SW480 (cell line): ENCODE measurements around the gene MACROH2A1.
A peak's percentile ranks its signal among the peaks of the same experiment; 100 is the strongest.

Experiments
- DNase-seq: peaks from one replicate; pipeline ENCODE4 v3.0.0-alpha.2; 2016; ENCODE audit warnings: low spot score

Gene MACROH2A1

DNA sequence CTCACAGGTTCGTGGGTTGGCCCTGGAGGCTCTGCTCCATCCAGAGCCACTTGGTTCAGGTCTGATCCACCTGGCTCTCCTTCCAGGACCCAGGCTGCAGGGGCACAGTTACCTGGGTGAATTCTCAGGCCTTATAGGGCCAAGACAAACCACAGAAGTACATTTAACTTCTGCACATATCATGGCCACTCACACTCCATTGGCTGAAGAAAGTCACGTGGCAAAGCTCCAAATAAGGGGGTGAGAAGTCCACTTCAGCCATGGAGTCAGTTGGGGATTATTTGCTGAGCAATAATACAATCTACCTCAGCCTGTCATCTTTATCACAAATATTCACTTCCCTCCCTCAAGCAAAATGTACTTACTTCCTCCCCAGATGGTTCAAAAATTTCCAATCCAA, 83.6 kb downstream of the MACROH2A1 start:
- no peak for DNase-seq

DNA sequence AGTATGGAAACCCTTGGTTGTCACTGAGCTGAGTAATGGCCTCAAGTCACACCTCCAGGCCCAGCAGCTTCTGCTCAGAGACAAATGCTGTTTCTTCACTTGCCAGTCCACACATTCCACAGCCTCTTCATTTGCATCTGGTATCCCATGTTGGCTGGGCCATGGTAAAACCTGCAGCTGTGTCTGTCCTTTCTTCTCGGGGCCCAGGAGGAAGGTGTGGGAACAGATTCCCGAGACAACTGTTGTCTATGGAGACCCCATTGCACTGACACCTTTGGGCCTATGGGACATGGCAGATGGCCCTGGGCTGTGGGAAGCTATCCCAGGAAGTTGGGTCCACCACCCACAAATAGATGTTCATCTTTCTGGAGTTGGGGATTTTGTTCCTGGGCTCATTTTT, 85.1 kb downstream of the MACROH2A1 start:
- DNase-seq: no peak

DNA sequence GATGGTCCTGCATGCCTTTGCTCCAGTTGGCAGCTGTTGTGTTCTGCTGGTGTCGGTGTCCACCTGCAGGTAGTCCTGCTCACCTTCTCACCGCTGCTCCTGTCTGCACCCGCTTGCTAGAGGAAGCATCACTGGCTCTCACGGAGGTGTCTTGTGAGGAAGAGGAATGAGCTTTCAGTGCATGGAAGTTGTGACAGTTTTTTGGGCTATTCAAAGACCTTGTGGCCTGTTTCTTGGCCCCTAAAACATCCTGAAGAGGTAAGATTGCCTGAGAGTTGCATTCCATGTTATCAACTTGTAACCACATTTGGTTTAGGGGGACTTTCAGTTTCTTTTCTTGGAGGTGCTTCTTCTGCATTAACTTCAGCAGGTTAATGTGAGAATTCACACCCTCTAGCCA, 85.6 kb downstream of the MACROH2A1 start:
- no peak for DNase-seq

DNA sequence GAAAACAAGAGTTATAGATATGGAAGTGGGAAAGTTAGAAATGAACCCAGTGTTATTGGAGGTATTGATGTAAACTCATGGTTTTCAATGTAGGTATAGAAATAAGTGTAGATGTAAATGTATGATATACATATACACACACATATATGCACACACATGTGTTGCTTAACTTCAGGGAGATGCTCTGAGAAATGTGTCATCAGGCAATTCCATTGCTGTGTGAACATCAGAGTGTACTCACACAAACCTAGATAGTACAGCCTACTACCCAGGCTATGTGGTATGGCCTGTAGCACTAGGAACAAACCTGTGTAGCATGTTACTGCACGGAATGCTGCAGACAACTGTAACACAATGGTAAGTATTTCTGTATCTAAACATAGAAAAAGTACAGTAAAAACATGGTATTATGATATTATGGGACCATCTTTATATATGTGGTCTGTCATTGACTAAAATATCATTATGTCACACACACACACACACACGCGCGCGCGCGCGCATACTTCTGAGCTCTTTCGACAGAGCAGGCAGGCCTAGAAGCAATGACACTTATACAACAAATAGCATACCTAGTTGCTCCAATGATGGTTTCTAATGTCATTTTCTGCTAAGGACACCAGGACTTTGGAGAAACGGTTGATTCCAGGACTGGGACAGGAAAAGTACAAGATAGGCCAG, 86.6 kb downstream of the MACROH2A1 start:
- DNase-seq: no peak

DNA sequence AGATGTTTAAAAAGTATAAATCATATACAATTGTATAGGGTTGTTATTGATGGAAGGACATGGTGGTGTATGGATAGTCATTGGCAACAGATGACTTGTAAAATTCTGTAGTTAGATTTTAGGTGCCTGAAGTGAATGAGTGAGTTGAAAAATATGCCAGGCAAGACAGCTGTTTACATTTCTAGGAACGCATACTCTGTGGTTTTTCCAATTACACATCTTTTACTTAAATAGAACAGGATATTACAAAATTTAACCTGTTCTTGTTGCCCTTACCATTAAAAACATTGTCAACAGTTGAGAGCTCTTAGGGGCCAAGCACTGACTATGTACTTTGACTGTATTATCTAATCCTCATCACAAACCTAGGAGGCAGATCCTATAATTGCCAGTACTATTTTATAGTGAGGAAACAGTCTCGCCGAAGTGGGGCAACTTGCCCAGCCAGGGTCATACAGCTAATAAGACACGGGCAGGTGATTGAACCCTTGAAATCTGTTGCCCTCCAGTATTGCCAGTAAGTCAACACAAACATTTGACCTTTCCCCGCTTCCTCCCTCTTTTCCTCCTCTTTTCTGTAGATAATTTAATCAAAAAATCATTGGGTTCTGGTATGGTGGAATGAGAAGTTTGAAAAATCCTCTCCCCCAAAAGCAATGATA, 88.6 kb downstream of the MACROH2A1 start:
- no peak for DNase-seq

DNA sequence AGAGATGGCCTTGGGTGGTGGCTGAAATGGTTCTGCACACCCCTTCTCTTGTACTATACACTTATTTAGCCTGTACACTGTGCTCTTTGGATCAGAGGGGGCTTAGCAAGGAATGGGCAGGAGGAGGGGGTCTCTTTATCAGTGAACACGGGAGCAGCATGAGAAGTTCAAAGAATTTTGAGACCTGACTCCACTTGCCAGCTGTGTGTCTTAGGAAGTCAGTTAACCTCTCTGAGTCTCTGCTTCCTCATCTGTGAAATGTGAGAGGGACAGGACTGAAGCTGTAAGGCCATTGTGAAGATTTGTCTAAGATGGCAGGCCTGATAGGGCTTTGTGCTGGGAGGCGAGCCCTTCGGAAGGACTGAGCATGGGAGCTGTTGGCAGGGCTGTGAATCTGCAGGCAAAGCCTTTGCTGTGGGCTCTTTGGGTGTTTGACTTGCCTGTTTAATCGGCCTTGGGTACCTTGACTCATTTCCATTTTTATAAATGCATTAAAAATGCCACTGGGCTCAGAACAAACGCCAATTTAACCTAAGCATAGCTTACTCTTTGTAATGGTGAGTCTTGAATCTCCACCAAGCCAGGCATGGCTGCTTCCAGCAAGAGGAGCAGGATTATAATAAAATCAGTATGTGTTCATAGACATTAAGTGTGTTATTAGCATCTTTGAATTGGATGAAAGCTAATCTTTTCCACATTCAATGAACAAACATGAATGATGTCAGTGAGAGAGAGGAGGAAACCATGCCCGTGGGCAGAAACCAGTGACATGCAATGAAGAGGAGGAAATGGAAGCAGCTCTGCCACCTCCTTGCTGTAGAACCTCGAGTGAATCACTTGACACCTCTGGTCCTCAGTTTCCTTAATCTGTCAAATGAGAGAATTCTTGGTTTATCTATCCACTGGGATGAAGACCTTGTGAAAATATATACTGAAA, 89.4 kb downstream of the MACROH2A1 start:
- DNase-seq: no peak

DNA sequence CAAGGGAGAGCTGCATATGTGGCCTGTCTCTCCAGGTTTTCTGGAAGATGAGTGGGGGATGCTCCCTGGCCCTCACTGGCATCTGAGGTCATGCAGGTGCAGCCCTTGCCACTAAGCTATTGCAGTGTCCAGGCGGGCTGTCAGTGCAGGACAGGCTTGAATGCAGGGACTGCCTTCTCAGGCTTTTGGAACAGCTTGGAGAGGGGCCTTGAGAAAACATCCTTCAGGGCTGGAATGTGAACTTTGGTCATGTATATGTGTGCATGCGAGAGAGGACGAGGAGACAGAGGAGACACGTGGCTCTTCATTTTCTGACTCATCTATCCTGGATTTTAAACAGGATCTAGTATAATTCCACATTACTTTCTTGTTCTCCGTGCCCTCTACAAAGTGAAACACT, 90.3 kb downstream of the MACROH2A1 start:
- peak; percentile 39 for DNase-seq

DNA sequence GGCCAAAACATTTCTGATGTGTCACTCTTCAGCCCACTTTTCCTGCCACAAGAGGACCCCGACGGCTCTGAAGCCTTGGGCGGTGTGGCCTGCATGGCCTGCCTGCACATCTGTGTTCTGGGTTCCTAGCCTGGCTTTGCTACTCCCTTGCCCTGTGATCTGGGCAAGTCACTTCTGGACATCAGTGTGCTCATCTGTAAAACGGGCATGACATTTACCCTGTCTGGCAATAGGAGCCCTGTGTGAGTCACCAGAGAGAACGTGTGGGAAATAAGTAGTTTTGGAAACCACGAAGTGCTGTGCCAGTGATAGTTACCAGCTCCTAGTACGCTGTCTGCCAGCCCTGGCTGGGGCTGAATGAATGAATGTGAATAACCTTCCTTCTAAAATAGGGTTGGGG, 90.8 kb downstream of the MACROH2A1 start:
- peak; percentile 51 for DNase-seq

DNA sequence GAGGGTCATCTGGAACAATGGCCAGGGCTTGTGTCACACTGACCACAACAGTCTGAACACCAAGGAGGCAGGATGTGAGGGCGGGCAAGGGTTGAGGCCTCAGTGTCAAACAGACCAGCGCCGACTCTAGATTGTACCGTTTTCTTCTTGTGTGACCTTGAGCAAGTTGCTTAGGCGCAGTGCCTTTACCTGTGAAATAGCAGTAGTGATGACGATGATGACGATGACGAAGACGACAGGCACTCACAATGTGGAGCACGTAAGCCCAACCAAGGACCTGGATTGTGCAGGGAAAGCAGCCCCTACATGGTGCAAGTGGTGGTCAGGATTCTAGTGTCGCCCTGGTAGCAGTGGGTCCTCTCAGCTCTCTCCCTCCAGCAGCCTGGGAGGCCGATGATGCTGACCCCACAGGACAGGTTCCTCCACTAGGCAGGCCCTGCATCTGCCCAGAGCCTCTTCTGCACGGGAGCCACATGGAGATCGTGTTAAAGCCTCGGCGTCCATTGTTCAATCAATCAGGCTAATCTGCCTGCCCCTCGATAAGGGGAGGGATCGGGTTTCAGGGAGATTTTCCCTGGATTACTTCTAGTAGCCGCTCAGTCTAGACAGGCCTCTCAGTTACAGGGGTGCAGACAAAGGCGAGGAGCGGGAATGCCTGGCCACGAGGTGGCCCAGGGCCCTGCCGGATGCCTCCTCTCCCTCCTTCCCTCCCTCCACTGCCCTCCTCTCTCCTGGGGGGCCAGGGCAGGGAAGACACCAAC, 91.7 kb downstream of the MACROH2A1 start:
- DNase-seq: no peak

DNA sequence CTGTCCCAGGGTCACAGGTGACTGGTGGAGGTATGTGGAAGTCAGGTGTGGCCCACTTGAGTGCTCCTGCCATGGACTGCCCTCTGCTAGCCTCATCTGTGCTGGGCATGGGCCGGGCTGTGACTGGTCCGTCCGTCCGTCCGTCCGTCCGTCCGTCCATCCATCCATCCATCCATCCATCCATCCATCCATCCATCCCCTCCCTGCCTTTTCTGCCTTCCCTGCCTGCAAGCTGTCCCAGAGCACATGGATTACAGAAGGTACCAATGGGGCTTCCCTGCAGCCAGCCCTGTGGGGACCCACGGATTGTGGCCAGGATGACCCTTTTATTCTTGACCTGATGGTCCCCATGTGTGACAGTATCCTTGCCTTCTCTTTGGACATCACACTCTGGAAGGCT, 92.5 kb downstream of the MACROH2A1 start:
- no peak for DNase-seq

DNA sequence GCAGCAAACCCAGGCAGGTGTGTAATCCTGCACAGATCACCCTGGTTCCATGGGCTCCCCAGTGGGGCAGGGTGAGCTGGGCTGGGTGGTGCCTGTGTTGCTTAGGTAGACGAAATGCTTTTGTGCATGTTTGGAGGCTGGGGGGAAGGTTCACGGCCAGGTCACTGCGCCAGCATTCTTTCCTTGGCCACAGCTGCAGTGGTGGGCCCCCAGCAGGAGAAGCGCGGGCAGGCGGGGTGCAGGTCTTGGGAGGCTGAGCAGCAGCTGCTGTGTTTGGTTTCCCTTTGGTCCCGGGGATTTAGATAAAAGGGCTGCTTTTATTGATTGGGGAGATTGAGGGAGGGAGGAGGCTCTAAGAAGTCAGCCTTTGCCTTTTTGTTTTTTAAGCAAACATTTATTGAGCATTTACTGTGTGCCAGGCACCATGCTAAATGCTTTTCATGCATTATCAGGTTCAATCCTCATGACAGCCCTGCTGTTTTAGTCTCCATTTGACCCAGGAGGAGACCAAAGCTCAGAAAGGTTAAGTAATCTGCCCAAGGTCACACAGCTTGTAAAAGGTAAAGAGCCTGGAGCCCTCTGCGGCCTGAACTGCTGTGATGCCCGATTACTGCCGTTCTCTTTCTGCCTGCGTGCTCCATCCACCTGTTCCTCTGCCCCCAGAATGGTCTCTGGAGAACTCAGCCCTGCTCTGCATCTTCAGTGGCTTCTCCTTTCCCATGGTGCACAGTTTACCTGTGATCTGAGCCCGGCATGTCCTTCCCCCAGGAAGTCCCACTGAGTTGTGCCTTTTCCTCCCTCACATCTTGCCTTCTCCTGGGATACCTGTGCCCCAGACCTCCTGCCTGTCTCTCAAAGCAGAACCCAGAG, 94.4 kb downstream of the MACROH2A1 start:
- DNase-seq: peak; percentile 37

DNA sequence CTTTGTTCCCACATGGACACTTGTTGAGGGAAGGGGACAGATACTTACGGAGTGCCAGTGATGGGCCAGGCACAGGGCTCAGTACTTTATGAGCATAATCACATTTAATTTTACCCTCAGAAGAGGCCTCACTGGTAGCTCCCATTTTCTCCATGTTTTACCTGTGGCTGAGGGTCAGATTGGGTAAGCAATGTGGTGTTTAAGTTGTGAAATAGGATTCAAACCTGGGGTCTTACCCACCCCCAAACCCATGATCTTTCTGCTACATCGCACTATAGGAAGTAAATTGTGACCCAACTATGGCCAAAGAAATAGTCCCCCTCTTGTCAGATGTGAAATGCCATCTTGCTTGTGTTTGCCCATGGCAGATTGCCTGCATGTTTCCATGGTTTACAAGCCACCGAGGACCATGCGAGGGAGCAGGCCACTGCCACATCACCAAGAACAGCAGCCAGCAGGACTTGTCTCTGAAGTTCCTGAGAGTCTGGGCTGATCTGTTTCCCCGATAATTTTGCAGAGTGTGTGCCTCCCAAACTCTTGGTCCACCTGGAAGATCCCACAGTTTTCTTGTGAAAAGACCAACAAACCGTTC, 95.4 kb downstream of the MACROH2A1 start:
- DNase-seq: no peak

DNA sequence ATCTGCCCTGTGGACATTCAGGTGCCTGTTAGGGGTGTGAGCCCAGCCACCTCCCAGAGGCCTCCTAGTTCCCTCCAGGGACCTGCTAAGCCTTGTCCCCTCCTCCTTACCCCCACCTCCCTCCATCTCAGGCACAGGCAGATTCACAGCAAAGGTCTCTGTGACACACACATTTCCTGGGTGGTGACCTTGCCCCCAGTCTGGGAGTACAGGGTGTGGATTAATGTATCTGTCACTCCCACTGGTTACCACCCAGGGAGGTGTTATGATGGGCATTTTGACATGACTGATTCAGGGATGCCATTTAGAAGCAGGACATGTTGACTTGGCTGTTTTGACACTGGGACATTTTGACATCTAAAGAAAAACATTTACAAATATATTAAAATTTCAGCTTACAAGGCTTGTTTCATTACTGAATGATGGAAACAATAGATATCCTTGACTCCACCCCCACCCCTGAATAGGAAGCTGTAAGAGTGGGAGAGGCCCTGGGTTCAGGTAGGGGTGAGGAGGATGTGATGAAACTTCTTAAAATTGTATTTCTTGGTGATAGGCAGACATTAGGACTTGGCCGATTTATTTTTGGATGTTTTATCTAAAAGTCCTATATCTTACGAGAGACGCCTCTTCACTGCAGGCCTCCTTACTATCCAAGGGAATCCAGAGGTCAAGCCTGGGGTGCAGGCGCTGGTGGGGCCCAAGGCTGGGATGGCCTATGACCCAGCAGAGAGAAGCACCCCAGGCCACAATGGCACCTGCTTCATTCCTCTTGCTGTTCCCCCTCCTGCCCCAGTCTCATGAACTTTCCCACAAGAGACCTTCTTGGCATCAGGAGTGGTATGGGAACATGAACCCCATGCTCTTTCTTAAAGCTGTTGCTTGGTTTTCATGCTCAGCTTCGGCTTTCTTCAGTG, 101.9 kb downstream of the MACROH2A1 start:
- DNase-seq: no peak

DNA sequence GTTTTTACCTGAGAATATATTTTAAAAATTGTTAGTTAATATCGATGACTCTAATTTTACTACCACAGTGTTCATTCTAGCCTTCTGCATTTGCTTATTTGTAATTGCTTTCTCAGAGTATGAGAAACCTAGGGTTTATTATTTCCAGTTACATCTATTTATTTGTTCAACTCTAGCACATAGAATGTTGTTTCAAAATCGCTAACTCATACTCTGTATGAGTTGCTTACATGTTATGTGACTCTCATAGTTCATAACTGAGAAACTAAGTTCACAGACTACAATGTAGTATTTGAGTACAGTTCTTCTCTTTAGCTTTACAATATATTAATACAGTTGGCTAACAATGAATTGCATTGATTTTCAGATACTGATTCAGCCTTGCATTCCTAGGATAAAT, 103.2 kb downstream of the MACROH2A1 start:
- no peak for DNase-seq

DNA sequence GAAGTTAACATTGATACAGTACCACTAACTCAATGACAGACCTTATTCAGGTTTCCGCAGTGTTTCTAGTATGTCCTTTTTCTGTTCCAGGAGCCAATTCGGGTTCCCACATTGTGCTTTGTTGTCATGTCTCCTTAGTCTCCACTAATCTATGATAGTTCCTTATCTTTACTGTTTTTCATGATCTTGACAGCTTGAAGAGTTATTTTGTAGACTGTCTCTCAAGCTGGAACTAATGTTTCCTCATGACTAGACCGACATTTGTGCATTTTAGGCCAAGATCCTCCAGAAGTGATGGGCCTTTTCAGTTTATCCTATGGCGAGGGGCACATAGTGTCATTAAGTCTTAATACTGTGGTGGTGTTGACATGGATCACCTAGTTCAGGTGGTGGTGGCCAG, 104.2 kb downstream of the MACROH2A1 start:
- no peak for DNase-seq

DNA sequence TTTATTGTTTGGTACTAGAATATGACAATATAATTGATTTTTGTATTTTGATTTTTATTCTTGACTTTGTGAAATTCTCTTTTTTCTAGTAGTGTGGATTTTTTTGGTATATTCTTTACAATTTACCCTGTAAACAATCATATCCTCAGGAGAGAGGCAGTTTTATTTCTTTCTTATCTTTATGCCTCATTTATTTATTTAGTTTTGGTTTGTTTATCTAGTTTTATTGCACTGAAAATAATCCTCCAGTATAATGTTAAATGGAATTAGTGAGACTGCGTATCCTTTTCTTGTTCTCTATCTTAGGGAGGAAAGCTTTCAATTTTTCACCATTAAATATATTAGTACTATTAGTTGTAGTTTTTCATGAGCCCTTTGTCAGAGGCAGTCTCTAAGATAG, 109.4 kb downstream of the MACROH2A1 start:
- DNase-seq: no peak

DNA sequence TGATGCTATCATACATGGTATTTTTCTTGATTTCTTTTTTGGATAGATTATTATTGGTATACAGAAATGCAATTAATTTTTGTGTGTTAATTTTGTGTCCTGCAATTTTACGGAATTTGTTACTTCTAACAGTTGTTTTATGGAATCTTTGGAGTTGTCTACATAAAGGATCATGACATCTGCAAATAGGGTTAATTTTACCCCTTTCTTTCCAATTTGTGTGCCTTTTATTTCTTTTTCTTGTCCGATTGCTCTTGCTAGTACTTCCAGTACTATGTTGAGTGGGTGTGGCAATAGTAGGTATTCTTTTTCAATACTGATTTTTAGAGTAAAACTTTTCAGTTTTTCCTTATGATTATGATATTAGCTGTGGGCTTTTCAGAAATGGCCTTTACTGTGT, 111.5 kb downstream of the MACROH2A1 start:
- no peak for DNase-seq
